Gastrocnemius medialis (tissue), 4 donors: ENCODE measurements around the gene PLPP3. TPM values are rescaled to one million over a fixed set of nuclear protein-coding genes. Genes with fewer than 3 reads are reported as not detected.

ENCODE experiments used
- ATAC-seq, 2 donors: fragments of 150-250 bp; one replicate each; pipeline ENCODE4 v1.9.1; 2016
- DNase-seq, 2 donors: peaks; one replicate each; pipeline ENCODE4 v3.0.0-alpha.2; 2019
- H3K27ac ChIP-seq, 4 donors: fragments of 200-600 bp; sonication (generic); 1 replicate in 1 of 4; 2 replicates in 3 of 4; pipeline ENCODE4 v1.5.1; 2016 to 2018; ENCODE audit warnings: mild to moderate bottlenecking in 2 of 4, moderate library complexity in 1 of 4
- H3K27me3 ChIP-seq, 3 donors: fragments of 200-600 bp; sonication (generic) in 2 of 3; 1 replicate in 1 of 3; 2 replicates in 2 of 3; pipeline versions ENCODE4 v1.5.1 to v1.6.0; 2016 to 2019; ENCODE audit warnings: mild to moderate bottlenecking in 1 of 3, moderate library complexity in 1 of 3
- H3K36me3 ChIP-seq, 2 donors: fragments of 200-600 bp; sonication (generic) in 1 of 2; one replicate each; pipeline ENCODE4 v1.5.1; 2017 to 2018
- H3K4me1 ChIP-seq, 2 donors: fragments of 200-600 bp; sonication (generic) in 1 of 2; one replicate each; pipeline ENCODE4 v1.5.1; 2016 to 2017; ENCODE audit warnings: mild to moderate bottlenecking in 2 of 2
- H3K4me3 ChIP-seq, 4 donors: fragments of 200-600 bp; sonication (generic) in 3 of 4; 1 replicate in 1 of 4; 2 replicates in 3 of 4; pipeline ENCODE4 v1.5.1; 2016 to 2019; ENCODE audit warnings: mild to moderate bottlenecking in 2 of 4
- H3K9me3 ChIP-seq, 3 donors: fragments of 200-600 bp; sonication (generic) in 2 of 3; 1 replicate in 1 of 3; 2 replicates in 2 of 3; pipeline ENCODE4 v1.5.1; 2016 to 2019
- POLR2A ChIP-seq, 2 donors: fragments of 450-650 bp; IDR thresholded peaks; one replicate each; pipeline ENCODE4 v1.6.1; 2017; ENCODE audit warnings: antibody characterized with exemption in 2 of 2, mild to moderate bottlenecking in 2 of 2, moderate library complexity in 2 of 2
- in situ Hi-C, 4 donors: fragments of 200-750 bp; cut with MboI; loops; one replicate each; pipeline versions ENCODE4 v1.15.0 to v1.8.0; 2017; ENCODE audit warnings: low sequenced_read_pairs in 4 of 4
- intact Hi-C: fragments of 100-400 bp; cut with DNase I; formaldehyde crosslinking; loops from one replicate; pipeline ENCODE4 v1.15.1; 2023; ENCODE audit warnings: low total_unique reads
- total RNA-seq, 4 donors: library from RNA; depleted of rRNA; stranded (reverse); fragments of >200 nt; gene quantifications; one replicate each; pipeline versions ENCODE4 v1.1.0 to v1.2.3, GENCODE V29; 2016
- TF ChIP-seq, protein P1 (sequence below), 5 experiments: fragments of 450-650 bp in 3 of 5; fragments of 200-600 bp in 2 of 5; sonication (generic) in 2 of 5; IDR thresholded peaks in 4 of 5; conservative IDR thresholded peaks in 1 of 5; 1 replicate in 4 of 5; 2 replicates in 1 of 5; pipeline ENCODE4 v1.5.1; 2016 to 2019; ENCODE audit warnings: antibody characterized with exemption in 5 of 5, mild to moderate bottlenecking in 3 of 5, moderate library complexity in 3 of 5

The PLPP3 gene
- total RNA-seq, 4 donors from 2014 or later, result 53.2 to 71.5 (median 55.5) TPM

DNA sequence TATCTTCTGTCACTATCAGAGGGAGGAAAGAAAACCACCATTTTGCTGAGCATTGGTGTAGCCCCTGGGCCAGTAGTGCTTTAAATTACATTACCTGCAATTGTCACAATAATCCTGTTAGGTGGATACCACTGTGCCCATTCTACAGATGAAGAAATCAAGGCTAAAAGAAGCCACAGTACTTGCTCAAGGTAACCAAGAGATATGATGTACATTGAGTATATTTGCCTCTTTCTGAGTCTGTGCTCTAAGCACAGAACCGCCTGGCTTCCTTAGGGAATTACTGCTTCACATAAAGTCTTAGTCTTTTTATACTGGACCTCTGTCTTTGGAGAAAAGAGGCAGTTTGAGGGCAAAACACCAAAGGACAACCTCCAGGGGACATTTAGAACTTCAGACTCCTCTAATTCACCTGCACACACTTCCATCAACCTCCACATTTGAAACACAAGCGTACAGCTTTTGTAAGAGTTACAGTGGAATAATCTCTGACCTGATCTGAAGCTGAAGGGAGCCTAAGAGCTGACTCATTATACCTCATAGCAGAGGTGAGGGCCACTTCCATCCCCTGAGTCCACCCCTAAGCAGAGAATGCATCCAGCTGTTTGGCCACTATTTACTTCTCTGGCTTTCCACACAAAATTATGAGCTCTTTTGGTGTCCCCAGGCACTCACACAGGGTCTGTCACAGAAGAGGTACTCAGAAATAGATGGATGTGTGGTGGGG is 61.8 kb downstream of the PLPP3 start:
- TF ChIP-seq, protein P1, sequence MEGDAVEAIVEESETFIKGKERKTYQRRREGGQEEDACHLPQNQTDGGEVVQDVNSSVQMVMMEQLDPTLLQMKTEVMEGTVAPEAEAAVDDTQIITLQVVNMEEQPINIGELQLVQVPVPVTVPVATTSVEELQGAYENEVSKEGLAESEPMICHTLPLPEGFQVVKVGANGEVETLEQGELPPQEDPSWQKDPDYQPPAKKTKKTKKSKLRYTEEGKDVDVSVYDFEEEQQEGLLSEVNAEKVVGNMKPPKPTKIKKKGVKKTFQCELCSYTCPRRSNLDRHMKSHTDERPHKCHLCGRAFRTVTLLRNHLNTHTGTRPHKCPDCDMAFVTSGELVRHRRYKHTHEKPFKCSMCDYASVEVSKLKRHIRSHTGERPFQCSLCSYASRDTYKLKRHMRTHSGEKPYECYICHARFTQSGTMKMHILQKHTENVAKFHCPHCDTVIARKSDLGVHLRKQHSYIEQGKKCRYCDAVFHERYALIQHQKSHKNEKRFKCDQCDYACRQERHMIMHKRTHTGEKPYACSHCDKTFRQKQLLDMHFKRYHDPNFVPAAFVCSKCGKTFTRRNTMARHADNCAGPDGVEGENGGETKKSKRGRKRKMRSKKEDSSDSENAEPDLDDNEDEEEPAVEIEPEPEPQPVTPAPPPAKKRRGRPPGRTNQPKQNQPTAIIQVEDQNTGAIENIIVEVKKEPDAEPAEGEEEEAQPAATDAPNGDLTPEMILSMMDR (IDR thresholded peaks at IDR 0.05 in 4 of 5, conservative IDR thresholded peaks at IDR 0.05 in 1 of 5), result no peak
- no peak for TF ChIP-seq POLR2A (IDR thresholded peaks at IDR 0.05)
- DNase-seq (no peak), ATAC-seq (no peak)
- in situ Hi-C loops (loop anchor here in 1 of 4 donors (10.0 kb wide), 1 partner anchor 47 kb away; no protein-coding TSS in a partner anchor), intact Hi-C loops (no loop called here)
- Histone ChIP-seq H3K27ac (no peak overlapping the region), H3K27me3 (no peaks in the 10 kb centered on the region), H3K9me3 (no peaks in the 10 kb centered on the region), H3K36me3 (no peaks in the 10 kb centered on the region), H3K4me1 (peaks cover 21 to 31% of the 10 kb centered on the region in 2 donors), H3K4me3 (no peak overlapping the region)

DNA sequence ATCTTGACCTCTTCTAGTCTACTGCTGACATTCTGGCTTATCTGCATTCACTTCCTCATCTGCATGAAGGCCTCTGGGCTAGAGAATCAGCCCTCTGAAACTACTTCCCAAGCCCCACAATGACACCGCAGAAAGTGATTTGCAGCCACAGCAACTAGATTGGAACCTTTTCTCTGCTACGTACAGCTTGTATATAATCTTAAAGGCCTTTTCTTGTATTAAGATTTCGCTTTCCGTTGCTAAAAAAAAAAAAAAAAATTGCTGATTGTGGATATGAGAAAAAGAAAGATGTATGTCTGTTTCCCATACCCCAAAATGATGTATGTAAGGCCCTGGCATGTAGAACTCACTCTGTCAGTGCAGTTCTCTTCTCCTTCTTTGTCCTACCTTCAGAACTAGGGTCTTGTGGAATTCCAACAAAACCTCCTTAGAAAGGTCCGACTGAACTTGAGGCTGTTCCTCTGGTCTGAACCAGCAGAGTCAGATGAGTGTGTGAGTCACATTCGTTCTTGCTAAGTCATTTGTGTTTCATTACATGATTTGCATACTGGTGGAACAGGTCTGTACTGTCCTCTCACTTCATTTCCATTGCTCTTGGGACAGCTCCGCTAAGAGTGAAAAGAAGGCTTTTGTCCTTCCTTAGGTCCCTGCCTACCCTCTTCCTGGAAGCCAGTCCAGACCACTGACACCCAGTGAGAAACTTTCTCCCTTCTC is 62.7 kb downstream of the PLPP3 start:
- H3K9me3 ChIP-seq, result no peaks in the 10 kb centered on the region
- intact Hi-C loops, result no loop called here
- peaks cover 14 to 23% of the 10 kb centered on the region in 2 donors for H3K4me1 ChIP-seq

DNA sequence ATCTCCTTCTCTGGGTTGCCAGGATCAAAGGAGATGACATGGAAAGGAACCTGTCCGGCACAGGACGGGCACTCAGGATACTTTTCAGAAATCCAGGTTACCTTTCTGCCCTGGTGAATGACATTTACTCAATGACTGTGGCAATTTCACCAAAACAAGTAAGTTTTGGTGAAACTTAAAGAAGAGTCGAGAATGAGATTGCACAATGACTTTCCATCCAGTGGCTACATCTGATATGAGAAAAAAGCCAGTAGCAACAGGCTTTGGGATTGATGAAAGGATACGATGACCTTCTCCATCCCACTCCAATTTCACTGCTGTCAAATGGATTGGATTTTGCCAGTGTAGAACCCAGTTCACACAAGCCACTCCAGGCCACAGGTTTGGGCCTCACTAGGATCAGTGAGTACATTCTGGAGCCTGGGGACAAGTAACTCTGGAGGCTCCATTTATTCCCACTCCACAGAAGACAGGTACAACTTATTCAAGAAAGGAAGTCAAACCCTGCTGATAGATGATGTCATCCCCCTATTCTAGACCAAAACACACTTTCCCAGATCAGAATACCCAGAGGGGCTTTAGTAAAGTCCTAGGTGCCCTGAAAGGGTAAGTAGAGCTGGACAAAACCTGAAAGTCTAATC is 63.3 kb downstream of the PLPP3 start:
- Histone ChIP-seq H3K27me3 (no peaks in the 10 kb centered on the region), H3K4me3 (no peak overlapping the region), H3K9me3 (no peaks in the 10 kb centered on the region), H3K4me1 (peaks cover 14 to 25% of the 10 kb centered on the region in 2 donors), H3K36me3 (peaks cover 0 to 12% of the 10 kb centered on the region in 2 donors), H3K27ac (peak overlapping the region in 2 of 4 donors; percentile 20 to 31)
- intact Hi-C loops (no loop called here), in situ Hi-C loops (loop anchor here in 1 of 4 donors (10.0 kb wide), 1 partner anchor 49 kb away; no protein-coding TSS in a partner anchor)
- no peak for ATAC-seq
- TF ChIP-seq, protein P1 (IDR thresholded peaks at IDR 0.05 in 4 of 5, conservative IDR thresholded peaks at IDR 0.05 in 1 of 5), result no peak
- DNase-seq, result no peak

More for the DNA sequence above, 62.7 kb downstream of the PLPP3 start:
- ATAC-seq, result no peak
- TF ChIP-seq, protein P1 (IDR thresholded peaks at IDR 0.05 in 4 of 5, conservative IDR thresholded peaks at IDR 0.05 in 1 of 5), result no peak
- TF ChIP-seq POLR2A (IDR thresholded peaks at IDR 0.05), result no peak
- in situ Hi-C loops, result loop anchor here in 1 of 4 donors (10.0 kb wide), 1 partner anchor 48 kb away; no protein-coding TSS in a partner anchor
- Histone ChIP-seq H3K27me3 (no peaks in the 10 kb centered on the region), H3K27ac (peak overlapping the region in 2 of 4 donors; percentile 20 to 41), H3K36me3 (peaks cover 0 to 6% of the 10 kb centered on the region in 2 donors), H3K4me3 (no peak overlapping the region)
- no peak for DNase-seq

DNA sequence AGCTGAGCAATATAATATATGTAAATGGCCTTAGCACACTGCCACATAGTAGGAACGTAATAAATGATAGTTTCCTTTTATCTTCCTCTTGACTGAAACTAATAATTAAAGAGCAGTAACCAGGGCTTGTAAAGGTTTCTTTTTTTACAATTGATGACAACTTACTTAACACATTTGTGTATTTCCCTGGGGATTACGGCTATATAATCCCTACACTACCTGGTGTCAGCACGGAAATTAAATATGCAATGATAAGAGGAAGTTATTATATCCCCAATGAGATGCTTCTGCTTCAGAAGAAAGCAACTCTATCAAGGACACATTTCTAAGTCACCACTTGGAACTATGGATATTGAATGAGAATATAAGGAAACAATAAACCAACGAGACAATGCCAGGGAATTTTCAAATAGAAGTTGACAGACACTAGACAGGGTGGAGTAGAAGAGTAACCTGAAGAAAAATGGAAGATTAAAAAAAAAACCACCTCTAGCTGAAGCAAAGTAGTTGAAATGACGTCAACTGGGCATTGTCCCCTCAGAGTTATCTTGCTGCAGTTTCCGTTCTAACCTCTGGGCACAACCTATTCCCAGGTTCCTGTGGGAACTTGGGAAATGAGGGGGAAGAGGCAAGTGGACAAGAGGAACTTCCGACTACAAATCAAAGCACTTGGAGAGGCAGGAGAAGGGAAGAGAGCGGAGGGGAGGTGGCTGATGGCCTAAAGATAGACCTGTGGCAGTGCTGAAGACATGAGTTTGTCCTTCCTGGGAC is 66.5 kb downstream of the PLPP3 start:
- DNase-seq (no peak), ATAC-seq (no peak)
- intact Hi-C loops, result no loop called here
- H3K27me3 ChIP-seq, result no peaks in the 10 kb centered on the region
- peak overlapping the region in 2 of 4 donors; percentile 9 to 39 for H3K27ac ChIP-seq
- no peak overlapping the region for H3K4me3 ChIP-seq
- TF ChIP-seq, protein P1 (IDR thresholded peaks at IDR 0.05 in 4 of 5, conservative IDR thresholded peaks at IDR 0.05 in 1 of 5), result no peak
- no peak for TF ChIP-seq POLR2A (IDR thresholded peaks at IDR 0.05)
- in situ Hi-C loops, result loop anchor here in 1 of 4 donors (10.0 kb wide), 1 partner anchor 52 kb away; no protein-coding TSS in a partner anchor
- peaks cover 43 to 51% of the 10 kb centered on the region in 2 donors for H3K4me1 ChIP-seq
- no peaks in the 10 kb centered on the region for H3K9me3 ChIP-seq
- H3K36me3 ChIP-seq, result peaks cover 0 to 20% of the 10 kb centered on the region in 2 donors
